Neural progenitor cell (in vitro differentiated cells): ENCODE measurements around the gene AFF3.

ENCODE experiments used
- CTCF ChIP-seq: fragments of 200-600 bp; sonication (generic); IDR thresholded peaks from 2 replicates; pipeline ENCODE4 v1.5.1; 2017; ENCODE audit warnings: antibody characterized with exemption, mild to moderate bottlenecking
- EZH2phosphoT487 ChIP-seq: fragments of 200-600 bp; sonication (generic); IDR thresholded peaks from 2 replicates; pipeline ENCODE4 v1.6.1; 2017; ENCODE audit warnings: antibody characterized with exemption

GRCh38 chr2:100137866-100138570, 4.4 kb downstream of the AFF3 start:
- TF ChIP-seq CTCF = no peak
- TF ChIP-seq EZH2phosphoT487 = no peak
